DND-41 (cell line): ENCODE data around the gene MKI67.

Experiments used
- ATAC-seq: fragments of 200-7000 bp; cut with Tn5 transposase; 3 replicates; pipeline ENCODE4 v1.9.1; 2021; ENCODE audit warnings: low read depth; ENCODE audit not compliant: insufficient read depth
- DNase-seq: peaks from one replicate; pipeline ENCODE4 v3.0.0-alpha.2; 2020
- H2AFZ ChIP-seq: 2 replicates; pipeline ENCODE4 v1.6.0; 2012; ENCODE audit warnings: low read depth, low read length
- H3K27ac ChIP-seq: 2 replicates; pipeline ENCODE4 v1.5.1; 2012; ENCODE audit warnings: low read length, inconsistent platforms
- H3K27me3 ChIP-seq: fragments of 200-600 bp; sonication (generic); 2 replicates; pipeline ENCODE4 v1.6.0; 2012; ENCODE audit warnings: low read length, mild to moderate bottlenecking, inconsistent platforms; ENCODE audit not compliant: insufficient read depth, poor library complexity
- H3K36me3 ChIP-seq: 2 replicates; pipeline ENCODE4 v1.5.1; 2012; ENCODE audit warnings: low read length, inconsistent platforms; ENCODE audit not compliant: insufficient read depth
- H3K4me1 ChIP-seq: 2 replicates; pipeline ENCODE4 v1.5.1; 2012; ENCODE audit warnings: mild to moderate bottlenecking, low read length; ENCODE audit not compliant: insufficient read depth
- H3K4me2 ChIP-seq: 2 replicates; pipeline ENCODE4 v1.6.0; 2012; ENCODE audit warnings: mild to moderate bottlenecking, moderate library complexity, low read length, inconsistent platforms; ENCODE audit not compliant: insufficient read depth
- H3K4me3 ChIP-seq, 2 experiments: fragments of 200-600 bp in 1 of 2; shearing (Covaris generic) in 1 of 2; 2 replicates each; pipeline ENCODE4 v1.5.1; 2012 to 2016; ENCODE audit warnings: inconsistent platforms in 2 of 2, low read length in 2 of 2, mild to moderate bottlenecking in 2 of 2, low read depth in 1 of 2, moderate library complexity in 1 of 2
- H3K79me2 ChIP-seq: 2 replicates; pipeline ENCODE4 v1.6.0; 2012; ENCODE audit warnings: low read length, inconsistent platforms; ENCODE audit not compliant: insufficient read depth
- H3K9ac ChIP-seq: 2 replicates; pipeline ENCODE4 v1.6.0; 2012; ENCODE audit warnings: low read depth, mild to moderate bottlenecking, inconsistent platforms, low read length, moderate library complexity
- H3K9me3 ChIP-seq: 2 replicates; pipeline ENCODE4 v1.5.1; 2012; ENCODE audit warnings: low read length, moderate library complexity, mild to moderate bottlenecking, inconsistent platforms; ENCODE audit not compliant: insufficient read depth, severe bottlenecking
- H4K20me1 ChIP-seq: 2 replicates; pipeline ENCODE4 v1.6.0; 2012; ENCODE audit warnings: low read length; ENCODE audit not compliant: insufficient read depth
- CTCF ChIP-seq: IDR thresholded peaks from 2 replicates; pipeline ENCODE4 v1.5.1; 2012; ENCODE audit warnings: borderline replicate concordance, low read length, moderate library complexity, mild to moderate bottlenecking; ENCODE audit not compliant: poor library complexity, severe bottlenecking; ENCODE audit errors: extremely low read depth
- EZH2 ChIP-seq: IDR thresholded peaks from 3 replicates; pipeline ENCODE4 v1.6.1; 2012; ENCODE audit warnings: borderline replicate concordance, low read depth, mild to moderate bottlenecking, moderate library complexity, low read length, inconsistent platforms; ENCODE audit not compliant: severe bottlenecking

MKI67 gene

GRCh38 chr10:128068398-128069285, 57.6 kb downstream of the MKI67 start:
- Histone ChIP-seq H3K27ac (peak overlapping the region; percentile 31; the same call in 1 of the 2 replicates), H3K9me3 (no peaks in the 10 kb centered on the region), H3K4me3 (no peak overlapping the region), H3K9ac (no peak overlapping the region), H4K20me1 (peaks cover 5% of the 10 kb centered on the region; the same call in 1 of the 2 replicates), H3K4me1 (peaks cover 36% of the 10 kb centered on the region), H3K79me2 (no peaks in the 10 kb centered on the region), H3K36me3 (peaks cover 68% of the 10 kb centered on the region), H3K27me3 (no peaks in the 10 kb centered on the region), H3K4me2 (no peak overlapping the region), H2AFZ (no peak overlapping the region)
- ATAC-seq (no peak), DNase-seq (no peak)
- TF ChIP-seq EZH2 (no peak), CTCF (no peak)

- ATAC-seq (no peak), DNase-seq (no peak)
- H4K20me1 ChIP-seq = peaks cover 5% of the 10 kb centered on the region; the same call in 1 of the 2 replicates
- H3K9ac ChIP-seq = no peak overlapping the region
- no peaks in the 10 kb centered on the region for H3K79me2 ChIP-seq
- no peak overlapping the region for H3K4me2 ChIP-seq
- H3K27me3 ChIP-seq = no peaks in the 10 kb centered on the region
- H2AFZ ChIP-seq = no peak overlapping the region
- peaks cover 60% of the 10 kb centered on the region for H3K36me3 ChIP-seq
- TF ChIP-seq CTCF (no peak), EZH2 (no peak)
- H3K27ac ChIP-seq = no peak overlapping the region
- H3K9me3 ChIP-seq = no peaks in the 10 kb centered on the region
- H3K4me3 ChIP-seq = no peak overlapping the region
- H3K4me1 ChIP-seq = peaks cover 36% of the 10 kb centered on the region
These were observed 58.4 kb downstream of the MKI67 start for GRCh38 chr10:128067691-128068397.

- Histone ChIP-seq H3K9me3 (no peaks in the 10 kb centered on the region), H3K4me1 (peaks cover 43% of the 10 kb centered on the region), H3K79me2 (no peaks in the 10 kb centered on the region), H3K4me2 (no peak overlapping the region), H3K36me3 (peaks cover 62% of the 10 kb centered on the region), H3K4me3 (no peak overlapping the region), H3K27me3 (no peaks in the 10 kb centered on the region), H3K27ac (peak overlapping the region; percentile 44; the same call in 1 of the 2 replicates), H4K20me1 (peaks cover 5% of the 10 kb centered on the region; the same call in 1 of the 2 replicates), H3K9ac (no peak overlapping the region), H2AFZ (no peak overlapping the region)
- ATAC-seq (no peak), DNase-seq (no peak)
- TF ChIP-seq CTCF (no peak), EZH2 (no peak)
These were observed 59.3 kb downstream of the MKI67 start for GRCh38 chr10:128066870-128067382.
